Measurements from ENCODE around the gene ATP6V0A1. TPM values are rescaled to one million over a fixed set of nuclear protein-coding genes. Genes with fewer than 3 reads are reported as not detected.
"Not testable (repeated sequence)": the region's sequence is repeated elsewhere in the genome, so short reads cannot be mapped to it uniquely, and the experiment has no call there.

ATP6V0A1 gene
- total RNA-seq, 2 experiments from 2014 or later = 10.4 to 14.4 TPM

DNA sequence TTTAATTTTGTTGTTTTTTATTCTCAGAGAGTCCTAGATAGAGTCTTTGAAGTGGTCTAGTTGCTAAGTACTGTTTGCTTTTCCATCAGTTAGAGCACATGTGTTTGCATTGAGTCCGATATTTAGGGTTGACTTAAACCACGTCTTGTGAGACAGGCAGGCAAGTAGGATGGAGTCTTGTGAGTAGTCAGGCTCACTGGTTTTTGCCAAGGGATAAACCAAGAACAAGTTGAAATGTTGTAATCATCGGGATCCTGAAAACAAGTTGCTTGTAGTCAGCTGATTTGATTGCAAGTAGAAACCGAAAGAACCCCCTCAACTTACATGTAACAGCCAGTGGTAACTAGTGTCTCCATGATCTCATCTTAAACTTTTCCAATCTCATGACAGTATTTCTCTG, 17.2 kb downstream of the ATP6V0A1 start:
- POLR2A ChIA-PET = no interaction called here

DNA sequence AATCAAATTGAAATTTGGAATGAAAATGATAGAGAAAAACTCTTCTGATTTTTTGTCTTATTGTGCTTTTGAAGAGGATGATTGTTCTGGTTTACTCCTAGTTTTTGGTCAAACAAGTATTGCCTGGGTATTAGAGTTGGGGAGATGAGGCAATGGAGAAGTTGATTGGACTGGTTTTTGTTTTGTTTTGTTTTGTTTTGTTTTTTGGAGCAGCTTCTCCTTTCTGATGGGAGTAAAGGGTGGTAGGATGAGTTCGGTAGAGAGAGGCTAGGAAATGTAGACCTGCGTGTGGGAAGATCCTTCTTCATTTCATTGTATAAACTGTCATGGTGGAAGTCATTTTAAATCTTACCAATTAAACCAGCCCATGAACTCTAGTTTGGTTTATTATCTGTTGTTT, 17.7 kb downstream of the ATP6V0A1 start:
- H3K27me3 ChIP-seq (ENCODE audit: control insufficient read depth in 1 of 2, insufficient read depth in 2 of 2, low read length in 2 of 2) = no peaks in the 10 kb centered on the region
- no peaks in the 10 kb centered on the region for H3K36me3 ChIP-seq (ENCODE audit: insufficient read depth, low read length)
- no peak for ATAC-seq (ENCODE audit: poor library complexity)
- no peaks in the 10 kb centered on the region for H3K9me3 Mint-ChIP-seq
- ChIA-PET CTCF (no interaction called here), POLR2A (no interaction called here)
- no peaks in the 10 kb centered on the region for H3K27me3 Mint-ChIP-seq
- DNase-seq = no peak
- H3K4me3 Mint-ChIP-seq = no peak overlapping the region
- peaks cover 77% of the 10 kb centered on the region for H3K36me3 Mint-ChIP-seq (ENCODE audit: low read depth)
- peaks cover 6% of the 10 kb centered on the region for H3K4me1 Mint-ChIP-seq (ENCODE audit: low read depth)
- H3K4me3 ChIP-seq (ENCODE audit: low read length) = no peak overlapping the region
- intact Hi-C loops (cut with DNase I, micrococcal nuclease) = loop anchor here in 1 of 2 experiments (5.0 kb wide), 1 partner anchor 34 kb away; no protein-coding TSS in a partner anchor
- no peak overlapping the region for H3K27ac Mint-ChIP-seq
- no peak overlapping the region for H3K27ac ChIP-seq (ENCODE audit: low read depth in 1 of 2, low read length in 2 of 2)
- H3K9me3 ChIP-seq (ENCODE audit: control insufficient read depth in 1 of 2, insufficient read depth in 1 of 2, low read length in 2 of 2) = no peaks in the 10 kb centered on the region
- TF ChIP-seq, protein P1, sequence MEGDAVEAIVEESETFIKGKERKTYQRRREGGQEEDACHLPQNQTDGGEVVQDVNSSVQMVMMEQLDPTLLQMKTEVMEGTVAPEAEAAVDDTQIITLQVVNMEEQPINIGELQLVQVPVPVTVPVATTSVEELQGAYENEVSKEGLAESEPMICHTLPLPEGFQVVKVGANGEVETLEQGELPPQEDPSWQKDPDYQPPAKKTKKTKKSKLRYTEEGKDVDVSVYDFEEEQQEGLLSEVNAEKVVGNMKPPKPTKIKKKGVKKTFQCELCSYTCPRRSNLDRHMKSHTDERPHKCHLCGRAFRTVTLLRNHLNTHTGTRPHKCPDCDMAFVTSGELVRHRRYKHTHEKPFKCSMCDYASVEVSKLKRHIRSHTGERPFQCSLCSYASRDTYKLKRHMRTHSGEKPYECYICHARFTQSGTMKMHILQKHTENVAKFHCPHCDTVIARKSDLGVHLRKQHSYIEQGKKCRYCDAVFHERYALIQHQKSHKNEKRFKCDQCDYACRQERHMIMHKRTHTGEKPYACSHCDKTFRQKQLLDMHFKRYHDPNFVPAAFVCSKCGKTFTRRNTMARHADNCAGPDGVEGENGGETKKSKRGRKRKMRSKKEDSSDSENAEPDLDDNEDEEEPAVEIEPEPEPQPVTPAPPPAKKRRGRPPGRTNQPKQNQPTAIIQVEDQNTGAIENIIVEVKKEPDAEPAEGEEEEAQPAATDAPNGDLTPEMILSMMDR (IDR thresholded peaks at IDR 0.05) = no peak
- H3K4me1 ChIP-seq (ENCODE audit: insufficient read depth, low read length) = no peaks in the 10 kb centered on the region

More for the DNA sequence above, 17.2 kb downstream of the ATP6V0A1 start:
- Histone ChIP-seq H3K27me3 (ENCODE audit: control insufficient read depth in 1 of 2, insufficient read depth in 2 of 2, low read length in 2 of 2) (no peaks in the 10 kb centered on the region), H3K36me3 (ENCODE audit: insufficient read depth, low read length) (no peaks in the 10 kb centered on the region), H3K27ac (ENCODE audit: low read depth in 1 of 2, low read length in 2 of 2) (no peak overlapping the region), H3K4me3 (ENCODE audit: low read length) (no peak overlapping the region), H3K4me1 (ENCODE audit: insufficient read depth, low read length) (no peaks in the 10 kb centered on the region), H3K9me3 (ENCODE audit: control insufficient read depth in 1 of 2, insufficient read depth in 1 of 2, low read length in 2 of 2) (no peaks in the 10 kb centered on the region)
- TF ChIP-seq, protein P1 (IDR thresholded peaks at IDR 0.05) = no peak
- peaks cover 6% of the 10 kb centered on the region for H3K4me1 Mint-ChIP-seq (ENCODE audit: low read depth)
- CTCF ChIA-PET = no interaction called here
- DNase-seq (no peak), ATAC-seq (ENCODE audit: poor library complexity) (no peak)
- no peaks in the 10 kb centered on the region for H3K27me3 Mint-ChIP-seq
- no peaks in the 10 kb centered on the region for H3K9me3 Mint-ChIP-seq
- H3K27ac Mint-ChIP-seq = no peak overlapping the region
- H3K4me3 Mint-ChIP-seq = no peak overlapping the region
- intact Hi-C loops (cut with DNase I, micrococcal nuclease) = loop anchor here in 1 of 2 experiments (5.0 kb wide), 1 partner anchor 34 kb away; no protein-coding TSS in a partner anchor
- H3K36me3 Mint-ChIP-seq (ENCODE audit: low read depth) = peaks cover 80% of the 10 kb centered on the region

DNA sequence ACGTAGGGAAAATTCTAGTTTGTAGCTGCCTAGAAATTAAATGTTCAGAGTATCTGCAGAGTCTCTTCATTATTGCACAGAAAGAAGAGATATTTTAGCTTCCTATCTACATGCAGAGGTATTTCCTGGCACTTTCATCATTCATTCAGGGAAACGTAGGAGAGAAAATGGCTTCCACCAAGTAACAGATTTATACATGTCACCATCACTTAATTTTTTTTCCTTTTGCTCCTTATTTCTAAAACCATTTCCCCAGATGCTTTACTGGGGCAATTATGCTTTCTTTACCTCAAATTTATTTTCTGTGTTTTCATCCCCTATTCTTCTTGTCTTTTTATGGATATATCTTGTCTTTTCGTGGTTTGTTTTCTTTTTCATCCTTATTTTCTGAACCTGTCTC, 18.5 kb downstream of the ATP6V0A1 start:
- POLR2A ChIA-PET = no interaction called here

DNA sequence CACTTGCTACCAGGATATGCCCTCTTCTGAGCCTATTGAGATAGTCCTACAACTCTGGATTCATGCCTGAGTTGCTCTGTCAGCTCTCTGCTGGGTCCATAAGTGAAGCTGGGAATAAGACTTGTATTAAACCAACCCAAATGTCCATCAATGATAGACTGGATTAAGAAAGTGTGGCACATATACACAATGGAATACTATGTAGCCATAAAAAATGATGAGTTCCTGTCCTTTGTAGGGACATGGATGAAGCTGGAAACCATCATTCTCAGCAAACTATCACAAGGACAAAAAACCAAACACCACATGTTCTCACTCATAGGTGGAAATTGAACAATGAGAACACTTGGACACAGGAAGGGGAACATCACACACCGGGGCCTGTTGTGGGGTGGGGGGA, 19.1 kb downstream of the ATP6V0A1 start:
- H3K4me1 Mint-ChIP-seq (ENCODE audit: low read depth) = not testable (repeated sequence)

More for the DNA sequence above, 18.5 kb downstream of the ATP6V0A1 start:
- Mint-ChIP-seq H3K9me3 (no peaks in the 10 kb centered on the region), H3K36me3 (ENCODE audit: low read depth) (peaks cover 72% of the 10 kb centered on the region), H3K27ac (no peak overlapping the region), H3K4me1 (ENCODE audit: low read depth) (peaks cover 6% of the 10 kb centered on the region), H3K27me3 (no peaks in the 10 kb centered on the region), H3K4me3 (no peak overlapping the region)
- TF ChIP-seq, protein P1 (IDR thresholded peaks at IDR 0.05) = no peak
- Histone ChIP-seq H3K4me3 (ENCODE audit: low read length) (no peak overlapping the region), H3K4me1 (ENCODE audit: insufficient read depth, low read length) (no peaks in the 10 kb centered on the region), H3K9me3 (ENCODE audit: control insufficient read depth in 1 of 2, insufficient read depth in 1 of 2, low read length in 2 of 2) (no peaks in the 10 kb centered on the region), H3K36me3 (ENCODE audit: insufficient read depth, low read length) (no peaks in the 10 kb centered on the region), H3K27me3 (ENCODE audit: control insufficient read depth in 1 of 2, insufficient read depth in 2 of 2, low read length in 2 of 2) (no peaks in the 10 kb centered on the region), H3K27ac (ENCODE audit: low read depth in 1 of 2, low read length in 2 of 2) (no peak overlapping the region)
- intact Hi-C loops (cut with DNase I, micrococcal nuclease) = loop anchor here in 1 of 2 experiments (5.0 kb wide), 1 partner anchor 35 kb away; no protein-coding TSS in a partner anchor
- DNase-seq = no peak
- CTCF ChIA-PET = no interaction called here
- ATAC-seq (ENCODE audit: poor library complexity) = no peak

More for the DNA sequence above, 19.1 kb downstream of the ATP6V0A1 start:
- H3K4me3 ChIP-seq (ENCODE audit: low read length); H3K27me3 ChIP-seq (ENCODE audit: control insufficient read depth in 1 of 2, insufficient read depth in 2 of 2, low read length in 2 of 2); CTCF ChIA-PET; H3K27ac ChIP-seq (ENCODE audit: low read depth in 1 of 2, low read length in 2 of 2); DNase-seq; H3K36me3 ChIP-seq (ENCODE audit: insufficient read depth, low read length); H3K9me3 ChIP-seq (ENCODE audit: control insufficient read depth in 1 of 2, insufficient read depth in 1 of 2, low read length in 2 of 2); H3K4me1 ChIP-seq (ENCODE audit: insufficient read depth, low read length); H3K27ac Mint-ChIP-seq; ATAC-seq (ENCODE audit: poor library complexity); H3K27me3 Mint-ChIP-seq; H3K4me3 Mint-ChIP-seq; H3K9me3 Mint-ChIP-seq; POLR2A ChIA-PET: not testable (repeated sequence)
- intact Hi-C loops (cut with DNase I, micrococcal nuclease) = loop anchor here in 1 of 2 experiments (5.0 kb wide), 1 partner anchor 36 kb away; no protein-coding TSS in a partner anchor
- H3K36me3 Mint-ChIP-seq (ENCODE audit: low read depth) = peaks cover 69% of the 10 kb centered on the region
